Measurements from ENCODE around the gene B9D1.

The B9D1 gene

GRCh38 chr17:19403021-19403420 is 40.5 kb upstream of the B9D1 start:
- peaks cover 5% of the 10 kb centered on the region; the same call in 1 of the 2 replicates for H3K4me1 ChIP-seq (ENCODE audit: control insufficient read depth, insufficient read depth, low read length)
- H3K27me3 ChIP-seq (ENCODE audit: control insufficient read depth, insufficient read depth, low read length): no peaks in the 10 kb centered on the region
- no peaks in the 10 kb centered on the region for H3K36me3 ChIP-seq (ENCODE audit: control insufficient read depth, insufficient read depth, low read length)
- no peaks in the 10 kb centered on the region for H3K9me3 ChIP-seq (ENCODE audit: control insufficient read depth, insufficient read depth, low read length)
- H3K27ac ChIP-seq (ENCODE audit: low read depth, low read length): no peak overlapping the region
- no peak overlapping the region for H3K4me3 ChIP-seq (ENCODE audit: low read depth, low read length)
- no peak overlapping the region for H3K9ac ChIP-seq (ENCODE audit: low read depth, low read length)

- H3K9me3 ChIP-seq (ENCODE audit: control insufficient read depth, insufficient read depth, low read length): no peaks in the 10 kb centered on the region
- no peak overlapping the region for H3K4me3 ChIP-seq (ENCODE audit: low read depth, low read length)
- no peaks in the 10 kb centered on the region for H3K27me3 ChIP-seq (ENCODE audit: control insufficient read depth, insufficient read depth, low read length)
- peaks cover 11% of the 10 kb centered on the region for H3K4me1 ChIP-seq (ENCODE audit: control insufficient read depth, insufficient read depth, low read length)
- H3K9ac ChIP-seq (ENCODE audit: low read depth, low read length): no peak overlapping the region
- no peak overlapping the region for H3K27ac ChIP-seq (ENCODE audit: low read depth, low read length)
- no peaks in the 10 kb centered on the region for H3K36me3 ChIP-seq (ENCODE audit: control insufficient read depth, insufficient read depth, low read length)
Measured at GRCh38 chr17:19402171-19402570, 39.6 kb upstream of the B9D1 start.

- no peaks in the 10 kb centered on the region for H3K9me3 ChIP-seq (ENCODE audit: control insufficient read depth, insufficient read depth, low read length)
- H3K9ac ChIP-seq (ENCODE audit: low read depth, low read length): no peak overlapping the region
- no peaks in the 10 kb centered on the region for H3K36me3 ChIP-seq (ENCODE audit: control insufficient read depth, insufficient read depth, low read length)
- no peak overlapping the region for H3K4me3 ChIP-seq (ENCODE audit: low read depth, low read length)
- H3K27ac ChIP-seq (ENCODE audit: low read depth, low read length): no peak overlapping the region
- H3K27me3 ChIP-seq (ENCODE audit: control insufficient read depth, insufficient read depth, low read length): no peaks in the 10 kb centered on the region
- H3K4me1 ChIP-seq (ENCODE audit: control insufficient read depth, insufficient read depth, low read length): peaks cover 11% of the 10 kb centered on the region
Measured at GRCh38 chr17:19401321-19402010, 38.9 kb upstream of the B9D1 start.

- Histone ChIP-seq H3K27me3 (ENCODE audit: control insufficient read depth, insufficient read depth, low read length) (no peaks in the 10 kb centered on the region), H3K27ac (ENCODE audit: low read depth, low read length) (no peak overlapping the region), H3K36me3 (ENCODE audit: control insufficient read depth, insufficient read depth, low read length) (no peaks in the 10 kb centered on the region), H3K4me3 (ENCODE audit: low read depth, low read length) (no peak overlapping the region), H3K9me3 (ENCODE audit: control insufficient read depth, insufficient read depth, low read length) (no peaks in the 10 kb centered on the region), H3K4me1 (ENCODE audit: control insufficient read depth, insufficient read depth, low read length) (peaks cover 11% of the 10 kb centered on the region), H3K9ac (ENCODE audit: low read depth, low read length) (no peak overlapping the region)
Measured at GRCh38 chr17:19399750-19400450, 37.4 kb upstream of the B9D1 start.

- Histone ChIP-seq H3K9ac (ENCODE audit: low read depth, low read length) (no peak overlapping the region), H3K27ac (ENCODE audit: low read depth, low read length) (no peak overlapping the region), H3K4me3 (ENCODE audit: low read depth, low read length) (no peak overlapping the region), H3K4me1 (ENCODE audit: control insufficient read depth, insufficient read depth, low read length) (peaks cover 11% of the 10 kb centered on the region), H3K36me3 (ENCODE audit: control insufficient read depth, insufficient read depth, low read length) (no peaks in the 10 kb centered on the region), H3K9me3 (ENCODE audit: control insufficient read depth, insufficient read depth, low read length) (no peaks in the 10 kb centered on the region), H3K27me3 (ENCODE audit: control insufficient read depth, insufficient read depth, low read length) (no peaks in the 10 kb centered on the region)
Measured at GRCh38 chr17:19398301-19399181, 36.0 kb upstream of the B9D1 start.

- H3K27me3 ChIP-seq (ENCODE audit: control insufficient read depth, insufficient read depth, low read length): no peaks in the 10 kb centered on the region
- peaks cover 11% of the 10 kb centered on the region for H3K4me1 ChIP-seq (ENCODE audit: control insufficient read depth, insufficient read depth, low read length)
- H3K4me3 ChIP-seq (ENCODE audit: low read depth, low read length): no peak overlapping the region
- H3K27ac ChIP-seq (ENCODE audit: low read depth, low read length): no peak overlapping the region
- no peak overlapping the region for H3K9ac ChIP-seq (ENCODE audit: low read depth, low read length)
- no peaks in the 10 kb centered on the region for H3K36me3 ChIP-seq (ENCODE audit: control insufficient read depth, insufficient read depth, low read length)
- no peaks in the 10 kb centered on the region for H3K9me3 ChIP-seq (ENCODE audit: control insufficient read depth, insufficient read depth, low read length)
Measured at GRCh38 chr17:19397556-19398041, 35.1 kb upstream of the B9D1 start.

- Histone ChIP-seq H3K36me3 (ENCODE audit: control insufficient read depth, insufficient read depth, low read length) (no peaks in the 10 kb centered on the region), H3K9me3 (ENCODE audit: control insufficient read depth, insufficient read depth, low read length) (no peaks in the 10 kb centered on the region), H3K27me3 (ENCODE audit: control insufficient read depth, insufficient read depth, low read length) (no peaks in the 10 kb centered on the region), H3K9ac (ENCODE audit: low read depth, low read length) (no peak overlapping the region), H3K27ac (ENCODE audit: low read depth, low read length) (no peak overlapping the region), H3K4me3 (ENCODE audit: low read depth, low read length) (no peak overlapping the region), H3K4me1 (ENCODE audit: control insufficient read depth, insufficient read depth, low read length) (peaks cover 18% of the 10 kb centered on the region)
Measured at GRCh38 chr17:19392303-19392702, 29.8 kb upstream of the B9D1 start.

GRCh38 chr17:19391432-19391831 is 28.9 kb upstream of the B9D1 start:
- no peaks in the 10 kb centered on the region for H3K36me3 ChIP-seq (ENCODE audit: control insufficient read depth, insufficient read depth, low read length)
- H3K9me3 ChIP-seq (ENCODE audit: control insufficient read depth, insufficient read depth, low read length): no peaks in the 10 kb centered on the region
- H3K4me1 ChIP-seq (ENCODE audit: control insufficient read depth, insufficient read depth, low read length): peaks cover 21% of the 10 kb centered on the region
- no peak overlapping the region for H3K4me3 ChIP-seq (ENCODE audit: low read depth, low read length)
- no peak overlapping the region for H3K27ac ChIP-seq (ENCODE audit: low read depth, low read length)
- H3K27me3 ChIP-seq (ENCODE audit: control insufficient read depth, insufficient read depth, low read length): no peaks in the 10 kb centered on the region
- no peak overlapping the region for H3K9ac ChIP-seq (ENCODE audit: low read depth, low read length)

- Histone ChIP-seq H3K4me3 (ENCODE audit: low read depth, low read length) (no peak overlapping the region), H3K27ac (ENCODE audit: low read depth, low read length) (no peak overlapping the region), H3K9ac (ENCODE audit: low read depth, low read length) (no peak overlapping the region)
Measured at GRCh38 chr17:19390951-19391350, 28.4 kb upstream of the B9D1 start.

GRCh38 chr17:19388791-19389785 is 26.6 kb upstream of the B9D1 start:
- Histone ChIP-seq H3K4me1 (ENCODE audit: control insufficient read depth, insufficient read depth, low read length) (peaks cover 26% of the 10 kb centered on the region), H3K27me3 (ENCODE audit: control insufficient read depth, insufficient read depth, low read length) (no peaks in the 10 kb centered on the region), H3K4me3 (ENCODE audit: low read depth, low read length) (no peak overlapping the region), H3K9ac (ENCODE audit: low read depth, low read length) (no peak overlapping the region), H3K9me3 (ENCODE audit: control insufficient read depth, insufficient read depth, low read length) (no peaks in the 10 kb centered on the region), H3K36me3 (ENCODE audit: control insufficient read depth, insufficient read depth, low read length) (peaks cover 16% of the 10 kb centered on the region), H3K27ac (ENCODE audit: low read depth, low read length) (no peak overlapping the region)

More at GRCh38 chr17:19390951-19391350, 28.4 kb upstream of the B9D1 start:
- no peaks in the 10 kb centered on the region for H3K36me3 ChIP-seq (ENCODE audit: control insufficient read depth, insufficient read depth, low read length)
- no peaks in the 10 kb centered on the region for H3K27me3 ChIP-seq (ENCODE audit: control insufficient read depth, insufficient read depth, low read length)
- no peaks in the 10 kb centered on the region for H3K9me3 ChIP-seq (ENCODE audit: control insufficient read depth, insufficient read depth, low read length)
- peaks cover 24% of the 10 kb centered on the region for H3K4me1 ChIP-seq (ENCODE audit: control insufficient read depth, insufficient read depth, low read length)

Measured in HUES48 (cell line).